WTC11 (cell line): Measurements from ENCODE around the gene LBX1. TPM values are rescaled to one million over a fixed set of nuclear protein-coding genes. Genes with fewer than 3 reads are reported as not detected.

Experiments
- ATAC-seq: fragments of 200-7000 bp; cut with Tn5 transposase; 2 replicates; pipeline ENCODE4 v1.10.0; 2021; ENCODE audit warnings: mild to moderate bottlenecking, moderate library complexity
- CTCF ChIA-PET: fragments of 300-600 bp; sonication (Branson Sonifier 250); formaldehyde crosslinking; loops from one replicate; lab custom pipeline; 2021; ENCODE audit warnings: antibody characterized with exemption; lab: Charles Lee
- POLR2A ChIA-PET: fragments of 350-600 bp; sonication (Branson Sonifier 250); formaldehyde crosslinking; loops from one replicate; lab custom pipeline; 2021; ENCODE audit warnings: antibody characterized with exemption; lab: Charles Lee
- DNase-seq: peaks from one replicate; pipeline ENCODE4 v3.0.0; 2021; ENCODE audit warnings: low spot score
- H3K27ac Mint-ChIP-seq: 2 replicates; pipeline ENCODE4 v1.8.0; 2021; ENCODE audit warnings: mixed read lengths
- H3K27me3 Mint-ChIP-seq: 2 replicates; pipeline ENCODE4 v1.8.0; 2021; ENCODE audit warnings: low read depth, mild to moderate bottlenecking, moderate library complexity, mixed read lengths
- H3K36me3 Mint-ChIP-seq: 2 replicates; pipeline ENCODE4 v1.8.0; 2021; ENCODE audit warnings: mixed read lengths
- H3K4me1 Mint-ChIP-seq: 2 replicates; pipeline ENCODE4 v1.8.0; 2022; ENCODE audit warnings: mixed read lengths
- H3K4me3 Mint-ChIP-seq: 2 replicates; pipeline ENCODE4 v1.8.0; 2021; ENCODE audit warnings: mild to moderate bottlenecking, moderate library complexity, mixed read lengths
- H3K9me3 Mint-ChIP-seq: 2 replicates; pipeline ENCODE4 v1.8.0; 2021; ENCODE audit warnings: mixed read lengths
- EMX1 ChIP-seq: fragments of 250-450 bp; sonication (Bioruptor Pico); IDR thresholded peaks from 2 replicates; pipeline ENCODE4 v1.8.0; 2021; ENCODE audit warnings: mild to moderate bottlenecking
- GABPB1 ChIP-seq: sonication (generic); formaldehyde crosslinking; IDR thresholded peaks from 2 replicates; pipeline ENCODE4 v1.8.1; 2023; ENCODE audit warnings: mild to moderate bottlenecking, missing genetic modification reagents
- MYBL2 ChIP-seq: sonication (generic); formaldehyde crosslinking; IDR thresholded peaks from 2 replicates; pipeline ENCODE4 v1.8.1; 2023; ENCODE audit warnings: mild to moderate bottlenecking, moderate library complexity, missing genetic modification reagents
- NR1H2 ChIP-seq: sonication (generic); formaldehyde crosslinking; IDR thresholded peaks from 2 replicates; pipeline ENCODE4 v1.9.0; 2021; ENCODE audit warnings: mild to moderate bottlenecking, moderate library complexity, missing genetic modification reagents
- SP1 ChIP-seq: sonication (generic); formaldehyde crosslinking; conservative IDR thresholded peaks from 2 replicates; pipeline ENCODE4 v1.8.1; 2022; ENCODE audit warnings: missing genetic modification reagents
- TP53 ChIP-seq: sonication (generic); formaldehyde crosslinking; IDR thresholded peaks from 2 replicates; pipeline ENCODE4 v1.8.1; 2023; ENCODE audit warnings: mild to moderate bottlenecking, missing genetic modification reagents
- ZNF138 ChIP-seq: sonication (generic); formaldehyde crosslinking; conservative IDR thresholded peaks from 2 replicates; pipeline ENCODE4 v1.8.1; 2022; ENCODE audit warnings: mild to moderate bottlenecking, moderate library complexity, missing genetic modification reagents
- ZNF232 ChIP-seq: sonication (generic); formaldehyde crosslinking; IDR thresholded peaks from 2 replicates; pipeline ENCODE4 v1.8.0; 2022; ENCODE audit warnings: mild to moderate bottlenecking, missing genetic modification reagents
- ZNF416 ChIP-seq: fragments of 250-450 bp; sonication (Bioruptor Pico); IDR thresholded peaks from 2 replicates; pipeline ENCODE4 v1.9.0; 2021; ENCODE audit warnings: mild to moderate bottlenecking, inconsistent platforms
- total RNA-seq: library from RNA; stranded (reverse); gene quantifications from 3 replicates; pipeline ENCODE4 v1.2.3, GENCODE V29; 2021
- TF ChIP-seq, protein P1 (sequence below): sonication (generic); formaldehyde crosslinking; IDR thresholded peaks from 2 replicates; pipeline ENCODE4 v1.8.1; 2023; ENCODE audit warnings: mild to moderate bottlenecking, missing genetic modification reagents, borderline replicate concordance
- TF ChIP-seq, protein P2 (sequence below): sonication (generic); formaldehyde crosslinking; IDR thresholded peaks from 2 replicates; pipeline ENCODE4 v1.8.1; 2022; ENCODE audit warnings: missing genetic modification reagents, borderline replicate concordance
- TF ChIP-seq, protein P3 (sequence below): sonication (generic); formaldehyde crosslinking; conservative IDR thresholded peaks from 2 replicates; pipeline ENCODE4 v1.8.1; 2022; ENCODE audit warnings: mild to moderate bottlenecking, missing genetic modification reagents
- TF ChIP-seq, protein P4 (sequence below): sonication (generic); formaldehyde crosslinking; IDR thresholded peaks from 2 replicates; pipeline ENCODE4 v1.8.0; 2023; ENCODE audit warnings: mild to moderate bottlenecking, missing genetic modification reagents
- TF ChIP-seq, protein P5 (sequence below): sonication (generic); formaldehyde crosslinking; IDR thresholded peaks from 2 replicates; pipeline ENCODE4 v1.8.1; 2023; ENCODE audit warnings: mild to moderate bottlenecking, missing genetic modification reagents, moderate library complexity

The LBX1 gene
- total RNA-seq, 1 experiment from 2014 or later = not detected

DNA sequence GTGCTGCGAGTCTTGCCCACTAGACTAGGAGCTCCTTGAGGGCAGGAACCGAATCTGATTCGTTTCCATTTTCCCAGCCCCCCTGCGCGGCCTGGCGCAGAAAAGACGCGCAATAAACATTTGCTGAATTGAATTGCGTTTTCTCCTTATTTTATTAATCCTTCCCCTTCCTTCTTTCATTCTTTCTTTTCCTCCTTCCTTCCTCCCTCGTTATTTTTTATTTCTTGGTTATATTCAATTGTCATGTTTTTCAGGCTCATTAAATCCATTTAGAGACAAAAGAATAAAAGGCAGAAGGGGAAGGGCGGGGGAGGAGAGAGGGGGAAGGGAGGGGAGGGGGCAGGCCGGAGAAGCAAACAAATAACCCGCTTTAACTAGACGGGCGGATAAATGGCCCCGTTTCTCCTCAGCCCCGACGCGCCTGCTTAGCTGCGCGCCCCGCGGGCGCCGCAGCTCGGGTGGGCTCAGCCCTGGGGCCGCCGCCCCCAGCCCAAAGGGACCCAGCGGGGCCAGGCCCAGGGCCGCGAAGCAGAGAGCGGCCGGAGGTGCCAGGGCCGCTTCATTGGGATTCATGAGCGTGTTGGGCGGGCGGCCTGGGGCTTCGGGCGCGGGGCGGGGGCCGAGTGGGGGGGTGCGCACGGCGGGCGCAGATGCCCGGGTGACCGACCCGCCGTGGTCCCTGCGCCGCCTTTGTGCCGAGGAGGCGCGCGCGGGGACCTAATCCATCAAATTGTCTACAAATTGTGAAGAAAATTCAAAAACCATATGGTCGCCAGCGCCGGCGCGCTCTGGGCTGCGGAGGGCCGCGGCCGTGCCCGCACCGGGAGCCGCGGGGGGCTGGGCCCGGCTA, 5.0 kb downstream of the LBX1 start (continued):
- TF ChIP-seq, protein P1, sequence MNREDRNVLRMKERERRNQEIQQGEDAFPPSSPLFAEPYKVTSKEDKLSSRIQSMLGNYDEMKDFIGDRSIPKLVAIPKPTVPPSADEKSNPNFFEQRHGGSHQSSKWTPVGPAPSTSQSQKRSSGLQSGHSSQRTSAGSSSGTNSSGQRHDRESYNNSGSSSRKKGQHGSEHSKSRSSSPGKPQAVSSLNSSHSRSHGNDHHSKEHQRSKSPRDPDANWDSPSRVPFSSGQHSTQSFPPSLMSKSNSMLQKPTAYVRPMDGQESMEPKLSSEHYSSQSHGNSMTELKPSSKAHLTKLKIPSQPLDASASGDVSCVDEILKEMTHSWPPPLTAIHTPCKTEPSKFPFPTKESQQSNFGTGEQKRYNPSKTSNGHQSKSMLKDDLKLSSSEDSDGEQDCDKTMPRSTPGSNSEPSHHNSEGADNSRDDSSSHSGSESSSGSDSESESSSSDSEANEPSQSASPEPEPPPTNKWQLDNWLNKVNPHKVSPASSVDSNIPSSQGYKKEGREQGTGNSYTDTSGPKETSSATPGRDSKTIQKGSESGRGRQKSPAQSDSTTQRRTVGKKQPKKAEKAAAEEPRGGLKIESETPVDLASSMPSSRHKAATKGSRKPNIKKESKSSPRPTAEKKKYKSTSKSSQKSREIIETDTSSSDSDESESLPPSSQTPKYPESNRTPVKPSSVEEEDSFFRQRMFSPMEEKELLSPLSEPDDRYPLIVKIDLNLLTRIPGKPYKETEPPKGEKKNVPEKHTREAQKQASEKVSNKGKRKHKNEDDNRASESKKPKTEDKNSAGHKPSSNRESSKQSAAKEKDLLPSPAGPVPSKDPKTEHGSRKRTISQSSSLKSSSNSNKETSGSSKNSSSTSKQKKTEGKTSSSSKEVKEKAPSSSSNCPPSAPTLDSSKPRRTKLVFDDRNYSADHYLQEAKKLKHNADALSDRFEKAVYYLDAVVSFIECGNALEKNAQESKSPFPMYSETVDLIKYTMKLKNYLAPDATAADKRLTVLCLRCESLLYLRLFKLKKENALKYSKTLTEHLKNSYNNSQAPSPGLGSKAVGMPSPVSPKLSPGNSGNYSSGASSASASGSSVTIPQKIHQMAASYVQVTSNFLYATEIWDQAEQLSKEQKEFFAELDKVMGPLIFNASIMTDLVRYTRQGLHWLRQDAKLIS (CRISPR knock-in tag) = no peak
- TF ChIP-seq GABPB1 (CRISPR knock-in tag) = no peak

DNA sequence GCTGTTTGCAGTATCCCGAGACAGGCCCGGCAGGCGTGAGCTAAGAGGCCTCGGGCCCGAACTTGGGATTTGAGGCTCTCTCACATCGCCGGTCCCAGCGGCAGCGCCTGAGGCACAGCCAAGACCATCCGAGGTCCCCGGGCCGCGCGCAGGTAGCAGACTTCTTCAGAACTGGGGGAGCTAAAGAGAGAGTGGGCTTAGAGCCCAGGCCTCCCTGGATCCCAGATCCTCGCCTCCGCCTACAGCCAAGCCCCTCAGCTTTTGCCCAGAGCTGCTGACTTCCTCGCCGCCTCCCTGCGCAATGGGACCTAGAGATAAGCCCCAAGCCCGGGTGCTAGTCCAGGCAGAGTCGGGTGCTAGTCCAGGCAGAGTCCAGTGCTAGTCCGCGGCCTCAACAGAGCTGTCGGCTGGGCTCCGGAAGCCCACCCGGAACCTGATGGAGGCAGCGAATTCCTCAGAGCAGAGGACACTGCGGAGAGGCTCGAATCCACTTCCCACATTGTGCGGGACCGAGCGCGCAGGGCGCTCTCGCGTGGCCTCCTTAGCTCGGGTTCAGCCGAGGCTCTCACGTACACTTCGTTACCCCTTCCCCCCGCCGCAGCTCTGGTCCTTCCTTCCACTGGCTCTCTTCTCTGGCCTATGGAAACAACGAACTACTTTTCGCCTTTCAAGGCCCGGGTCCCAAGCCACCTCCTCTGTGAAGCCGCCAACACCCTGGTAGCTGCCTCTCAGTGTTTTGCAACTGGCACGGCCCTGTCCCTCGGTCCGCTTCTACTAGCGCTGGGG, 5.8 kb downstream of the LBX1 start:
- CTCF ChIA-PET = interaction anchor here (0.7 to 2.8 kb wide), 14 partner anchors 10 to 478 kb away, joined by 3 to 15 read pairs (median 4); partner anchors contain the start of gene PAX2
- TF ChIP-seq ZNF416 (CRISPR knock-in tag) (no peak), NR1H2 (CRISPR knock-in tag) (no peak), SP1 (CRISPR knock-in tag) (0 out of 2 replicates have a peak, but pooled peaks have one; percentile 30)
- TF ChIP-seq, protein P2, sequence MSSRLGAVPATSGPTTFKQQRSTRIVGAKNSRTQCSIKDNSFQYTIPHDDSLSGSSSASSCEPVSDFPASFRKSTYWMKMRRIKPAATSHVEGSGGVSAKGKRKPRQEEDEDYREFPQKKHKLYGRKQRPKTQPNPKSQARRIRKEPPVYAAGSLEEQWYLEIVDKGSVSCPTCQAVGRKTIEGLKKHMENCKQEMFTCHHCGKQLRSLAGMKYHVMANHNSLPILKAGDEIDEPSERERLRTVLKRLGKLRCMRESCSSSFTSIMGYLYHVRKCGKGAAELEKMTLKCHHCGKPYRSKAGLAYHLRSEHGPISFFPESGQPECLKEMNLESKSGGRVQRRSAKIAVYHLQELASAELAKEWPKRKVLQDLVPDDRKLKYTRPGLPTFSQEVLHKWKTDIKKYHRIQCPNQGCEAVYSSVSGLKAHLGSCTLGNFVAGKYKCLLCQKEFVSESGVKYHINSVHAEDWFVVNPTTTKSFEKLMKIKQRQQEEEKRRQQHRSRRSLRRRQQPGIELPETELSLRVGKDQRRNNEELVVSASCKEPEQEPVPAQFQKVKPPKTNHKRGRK (CRISPR knock-in tag) = 0 out of 2 replicates have a peak, but pooled peaks have one; percentile 20
- Mint-ChIP-seq H3K36me3 (no peaks in the 10 kb centered on the region), H3K27ac (no peak overlapping the region), H3K4me3 (peak overlapping the region; percentile 47), H3K27me3 (peaks cover 98% of the 10 kb centered on the region), H3K9me3 (no peaks in the 10 kb centered on the region), H3K4me1 (peaks cover 54% of the 10 kb centered on the region)
- no peak for DNase-seq
- POLR2A ChIA-PET = interaction anchor here (1.1 kb wide), 1 partner anchor 61 kb away, joined by 3 read pairs; no protein-coding TSS in a partner anchor
- ATAC-seq = peak; percentile 11

DNA sequence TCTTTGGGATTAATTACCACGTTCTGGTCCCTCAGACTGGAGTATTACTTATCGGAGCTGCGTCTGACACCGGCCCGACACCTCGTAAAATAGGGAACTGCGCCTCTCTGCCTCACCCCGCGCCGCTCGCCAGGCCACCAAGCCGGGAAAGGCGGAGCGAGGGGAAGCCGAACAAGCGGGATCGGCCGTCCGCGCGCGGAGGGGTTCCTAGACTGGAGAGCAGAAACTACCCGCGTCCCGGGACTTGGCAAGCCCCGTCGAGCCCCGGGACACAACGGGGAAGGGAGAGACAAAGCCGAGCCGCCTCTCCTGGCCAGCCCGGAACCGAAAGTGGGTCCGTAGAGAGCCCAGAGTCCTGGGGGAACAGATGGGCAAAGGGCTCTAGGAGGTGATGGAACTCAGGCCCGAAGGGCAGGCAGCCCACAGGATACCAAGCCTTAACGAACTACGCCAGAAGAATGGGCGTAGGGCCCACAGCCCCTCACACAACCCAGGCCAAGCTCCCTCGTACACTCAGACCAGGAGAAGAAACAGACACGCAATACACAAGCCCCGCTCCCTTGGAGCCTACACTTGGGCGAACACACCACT, 6.5 kb downstream of the LBX1 start:
- H3K4me3 Mint-ChIP-seq = 0 out of 2 replicates have a peak overlapping the region, but pooled peaks have one; percentile 8
- no peaks in the 10 kb centered on the region for H3K36me3 Mint-ChIP-seq
- no peak for DNase-seq
- ChIA-PET CTCF (interaction anchor here (0.6 to 2.8 kb wide), 12 partner anchors 9 to 478 kb away, joined by 3 to 15 read pairs (median 4); partner anchors contain the start of gene PAX2), POLR2A (interaction anchor here (1.1 kb wide), 1 partner anchor 61 kb away, joined by 3 read pairs; no protein-coding TSS in a partner anchor)
- no peaks in the 10 kb centered on the region for H3K9me3 Mint-ChIP-seq
- peaks cover 53% of the 10 kb centered on the region for H3K4me1 Mint-ChIP-seq
- no peak; the same call in 1 of the 2 replicates for ATAC-seq
- H3K27ac Mint-ChIP-seq = no peak overlapping the region
- H3K27me3 Mint-ChIP-seq = peaks cover 98% of the 10 kb centered on the region
- TF ChIP-seq TP53 (CRISPR knock-in tag) (no peak), ZNF138 (no peak), MYBL2 (CRISPR knock-in tag) (no peak), EMX1 (CRISPR knock-in tag) (no peak), ZNF232 (CRISPR knock-in tag) (no peak)
- TF ChIP-seq, protein P3, sequence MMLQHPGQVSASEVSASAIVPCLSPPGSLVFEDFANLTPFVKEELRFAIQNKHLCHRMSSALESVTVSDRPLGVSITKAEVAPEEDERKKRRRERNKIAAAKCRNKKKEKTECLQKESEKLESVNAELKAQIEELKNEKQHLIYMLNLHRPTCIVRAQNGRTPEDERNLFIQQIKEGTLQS (CRISPR knock-in tag) = no peak
- TF ChIP-seq, protein P4, sequence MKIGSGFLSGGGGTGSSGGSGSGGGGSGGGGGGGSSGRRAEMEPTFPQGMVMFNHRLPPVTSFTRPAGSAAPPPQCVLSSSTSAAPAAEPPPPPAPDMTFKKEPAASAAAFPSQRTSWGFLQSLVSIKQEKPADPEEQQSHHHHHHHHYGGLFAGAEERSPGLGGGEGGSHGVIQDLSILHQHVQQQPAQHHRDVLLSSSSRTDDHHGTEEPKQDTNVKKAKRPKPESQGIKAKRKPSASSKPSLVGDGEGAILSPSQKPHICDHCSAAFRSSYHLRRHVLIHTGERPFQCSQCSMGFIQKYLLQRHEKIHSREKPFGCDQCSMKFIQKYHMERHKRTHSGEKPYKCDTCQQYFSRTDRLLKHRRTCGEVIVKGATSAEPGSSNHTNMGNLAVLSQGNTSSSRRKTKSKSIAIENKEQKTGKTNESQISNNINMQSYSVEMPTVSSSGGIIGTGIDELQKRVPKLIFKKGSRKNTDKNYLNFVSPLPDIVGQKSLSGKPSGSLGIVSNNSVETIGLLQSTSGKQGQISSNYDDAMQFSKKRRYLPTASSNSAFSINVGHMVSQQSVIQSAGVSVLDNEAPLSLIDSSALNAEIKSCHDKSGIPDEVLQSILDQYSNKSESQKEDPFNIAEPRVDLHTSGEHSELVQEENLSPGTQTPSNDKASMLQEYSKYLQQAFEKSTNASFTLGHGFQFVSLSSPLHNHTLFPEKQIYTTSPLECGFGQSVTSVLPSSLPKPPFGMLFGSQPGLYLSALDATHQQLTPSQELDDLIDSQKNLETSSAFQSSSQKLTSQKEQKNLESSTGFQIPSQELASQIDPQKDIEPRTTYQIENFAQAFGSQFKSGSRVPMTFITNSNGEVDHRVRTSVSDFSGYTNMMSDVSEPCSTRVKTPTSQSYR (CRISPR knock-in tag) = no peak
- TF ChIP-seq, protein P5, sequence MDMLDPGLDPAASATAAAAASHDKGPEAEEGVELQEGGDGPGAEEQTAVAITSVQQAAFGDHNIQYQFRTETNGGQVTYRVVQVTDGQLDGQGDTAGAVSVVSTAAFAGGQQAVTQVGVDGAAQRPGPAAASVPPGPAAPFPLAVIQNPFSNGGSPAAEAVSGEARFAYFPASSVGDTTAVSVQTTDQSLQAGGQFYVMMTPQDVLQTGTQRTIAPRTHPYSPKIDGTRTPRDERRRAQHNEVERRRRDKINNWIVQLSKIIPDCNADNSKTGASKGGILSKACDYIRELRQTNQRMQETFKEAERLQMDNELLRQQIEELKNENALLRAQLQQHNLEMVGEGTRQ (CRISPR knock-in tag) = no peak
